Activated T-helper 2 cell treated with anti-CD3 and anti-CD28 coated beads, Interferon-gamma antibody, Interleukin-2, Interleukin-4, amounts not matched to agents 10 μg/mL and 5 μg/mL and 100 μg/mL, durations not matched to agents 14 hours and 24 hours and 36 hours (primary cell): Measurements from ENCODE around the gene CCDC88C. TPM values are rescaled to one million over a fixed set of nuclear protein-coding genes. Genes with fewer than 3 reads are reported as not detected.

ENCODE experiments used
- DNase-seq: peaks from one replicate; pipeline ENCODE4 v3.0.0; 2021; ENCODE audit warnings: low spot score
- H3K27ac Mint-ChIP-seq: one replicate; pipeline ENCODE4 v1.8.0; 2021; ENCODE audit warnings: mixed read lengths
- H3K27me3 Mint-ChIP-seq: one replicate; pipeline ENCODE4 v1.8.0; 2021; ENCODE audit warnings: low read depth, mixed read lengths
- H3K36me3 Mint-ChIP-seq: one replicate; pipeline ENCODE4 v1.8.0; 2021; ENCODE audit warnings: low read depth, mixed read lengths
- H3K4me1 Mint-ChIP-seq: one replicate; pipeline ENCODE4 v1.8.0; 2021; ENCODE audit warnings: low read depth, mixed read lengths
- H3K4me3 Mint-ChIP-seq: one replicate; pipeline ENCODE4 v1.8.0; 2021; ENCODE audit warnings: low read depth, mild to moderate bottlenecking, moderate library complexity, mixed read lengths
- H3K9me3 Mint-ChIP-seq: one replicate; pipeline ENCODE4 v1.8.0; 2021; ENCODE audit warnings: mixed read lengths
- intact Hi-C: fragments of 100-400 bp; cut with micrococcal nuclease; formaldehyde crosslinking; loops from one replicate; pipeline ENCODE4 v1.15.1; 2023
- total RNA-seq: library from RNA; stranded (reverse); gene quantifications from 2 replicates; pipeline ENCODE4 v1.2.3, GENCODE V29; 2022

The CCDC88C gene
- total RNA-seq, 1 donor from 2014 or later: 95.3 TPM

GRCh38 chr14:91264151-91265150 lies 153.2 kb downstream of the CCDC88C start:
- intact Hi-C loops: loop anchor here (5.0 kb wide), 1 partner anchor 37 kb away; no protein-coding TSS in a partner anchor
- Mint-ChIP-seq H3K9me3 (peaks cover 4% of the 10 kb centered on the region), H3K4me1 (peaks cover 36% of the 10 kb centered on the region), H3K4me3 (peak overlapping the region; percentile 47), H3K27ac (no peak overlapping the region), H3K27me3 (no peaks in the 10 kb centered on the region), H3K36me3 (peaks cover 23% of the 10 kb centered on the region)
- no peak for DNase-seq

- intact Hi-C loops: loop anchor here (5.0 kb wide), 1 partner anchor 36 kb away; no protein-coding TSS in a partner anchor
- no peak overlapping the region for H3K27ac Mint-ChIP-seq
- DNase-seq: no peak
- H3K27me3 Mint-ChIP-seq: no peaks in the 10 kb centered on the region
- peaks cover 4% of the 10 kb centered on the region for H3K9me3 Mint-ChIP-seq
- peaks cover 36% of the 10 kb centered on the region for H3K4me1 Mint-ChIP-seq
- peaks cover 15% of the 10 kb centered on the region for H3K36me3 Mint-ChIP-seq
- peak overlapping the region; percentile 41 for H3K4me3 Mint-ChIP-seq
Observed at GRCh38 chr14:91263329-91263728, 154.3 kb downstream of the CCDC88C start.

- no peak overlapping the region for H3K4me3 Mint-ChIP-seq
- no peak overlapping the region for H3K27ac Mint-ChIP-seq
- no peaks in the 10 kb centered on the region for H3K27me3 Mint-ChIP-seq
Observed at GRCh38 chr14:91261986-91262549, 155.6 kb downstream of the CCDC88C start.

GRCh38 chr14:91261115-91261514 lies 156.5 kb downstream of the CCDC88C start:
- Mint-ChIP-seq H3K27me3 (no peaks in the 10 kb centered on the region), H3K4me3 (no peak overlapping the region), H3K27ac (peak overlapping the region; percentile 64), H3K36me3 (peaks cover 8% of the 10 kb centered on the region), H3K4me1 (peaks cover 53% of the 10 kb centered on the region), H3K9me3 (peaks cover 4% of the 10 kb centered on the region)
- peak; percentile 41 for DNase-seq
- intact Hi-C loops: loop anchor here (2.0 to 5.0 kb wide), 2 partner anchors 14 to 34 kb away; no protein-coding TSS in a partner anchor

More at GRCh38 chr14:91261986-91262549, 155.6 kb downstream of the CCDC88C start:
- Mint-ChIP-seq H3K4me1 (peaks cover 47% of the 10 kb centered on the region), H3K9me3 (peaks cover 4% of the 10 kb centered on the region), H3K36me3 (peaks cover 8% of the 10 kb centered on the region)
- intact Hi-C loops: loop anchor here (2.0 to 5.0 kb wide), 2 partner anchors 15 to 35 kb away; no protein-coding TSS in a partner anchor
- no peak for DNase-seq

GRCh38 chr14:91258876-91259275 lies 158.7 kb downstream of the CCDC88C start:
- no peaks in the 10 kb centered on the region for H3K27me3 Mint-ChIP-seq
- peaks cover 4% of the 10 kb centered on the region for H3K9me3 Mint-ChIP-seq
- H3K4me3 Mint-ChIP-seq: no peak overlapping the region
- no peak overlapping the region for H3K27ac Mint-ChIP-seq
- DNase-seq: no peak
- H3K4me1 Mint-ChIP-seq: peaks cover 57% of the 10 kb centered on the region
- H3K36me3 Mint-ChIP-seq: peaks cover 4% of the 10 kb centered on the region
- intact Hi-C loops: no loop called here

GRCh38 chr14:91258011-91258618 lies 159.5 kb downstream of the CCDC88C start:
- H3K9me3 Mint-ChIP-seq: peaks cover 4% of the 10 kb centered on the region
- peaks cover 50% of the 10 kb centered on the region for H3K4me1 Mint-ChIP-seq
- intact Hi-C loops: no loop called here
- no peaks in the 10 kb centered on the region for H3K27me3 Mint-ChIP-seq
- H3K36me3 Mint-ChIP-seq: peaks cover 4% of the 10 kb centered on the region
- H3K4me3 Mint-ChIP-seq: no peak overlapping the region
- no peak for DNase-seq
- H3K27ac Mint-ChIP-seq: peak overlapping the region; percentile 54

- H3K27me3 Mint-ChIP-seq: no peaks in the 10 kb centered on the region
- no peak for DNase-seq
- intact Hi-C loops: no loop called here
- peaks cover 6% of the 10 kb centered on the region for H3K36me3 Mint-ChIP-seq
- no peak overlapping the region for H3K4me3 Mint-ChIP-seq
- peaks cover 4% of the 10 kb centered on the region for H3K9me3 Mint-ChIP-seq
- peak overlapping the region; percentile 54 for H3K27ac Mint-ChIP-seq
- H3K4me1 Mint-ChIP-seq: peaks cover 50% of the 10 kb centered on the region
Observed at GRCh38 chr14:91257328-91258010, 160.2 kb downstream of the CCDC88C start.

GRCh38 chr14:91256661-91257060 lies 161.0 kb downstream of the CCDC88C start:
- intact Hi-C loops: no loop called here
- H3K27ac Mint-ChIP-seq: no peak overlapping the region
- DNase-seq: no peak
- H3K36me3 Mint-ChIP-seq: peaks cover 11% of the 10 kb centered on the region
- H3K9me3 Mint-ChIP-seq: peaks cover 4% of the 10 kb centered on the region
- no peaks in the 10 kb centered on the region for H3K27me3 Mint-ChIP-seq
- no peak overlapping the region for H3K4me3 Mint-ChIP-seq
- H3K4me1 Mint-ChIP-seq: peaks cover 56% of the 10 kb centered on the region

GRCh38 chr14:91255026-91255695 lies 162.5 kb downstream of the CCDC88C start:
- Mint-ChIP-seq H3K27me3 (no peaks in the 10 kb centered on the region), H3K4me1 (peaks cover 60% of the 10 kb centered on the region), H3K4me3 (peak overlapping the region; percentile 68), H3K27ac (peak overlapping the region; percentile 65), H3K9me3 (no peaks in the 10 kb centered on the region), H3K36me3 (peaks cover 18% of the 10 kb centered on the region)
- no peak for DNase-seq
- intact Hi-C loops: no loop called here

- Mint-ChIP-seq H3K4me1 (peaks cover 63% of the 10 kb centered on the region), H3K27ac (peak overlapping the region; percentile 65), H3K27me3 (no peaks in the 10 kb centered on the region), H3K9me3 (no peaks in the 10 kb centered on the region), H3K4me3 (peak overlapping the region; percentile 68), H3K36me3 (peaks cover 25% of the 10 kb centered on the region)
- DNase-seq: peak; percentile 30
- intact Hi-C loops: loop anchor here (5.0 kb wide), 2 partner anchors 48 to 163 kb away; partner anchors contain the start of gene CCDC88C
Observed at GRCh38 chr14:91254461-91254860, 163.2 kb downstream of the CCDC88C start.

- Mint-ChIP-seq H3K36me3 (peaks cover 28% of the 10 kb centered on the region), H3K4me1 (peaks cover 64% of the 10 kb centered on the region), H3K9me3 (no peaks in the 10 kb centered on the region), H3K27me3 (no peaks in the 10 kb centered on the region), H3K27ac (peak overlapping the region; percentile 65), H3K4me3 (peak overlapping the region; percentile 68)
- DNase-seq: no peak
- intact Hi-C loops: loop anchor here (1.0 to 5.0 kb wide), 3 partner anchors 11 to 163 kb away; partner anchors contain the start of gene CCDC88C
Observed at GRCh38 chr14:91253795-91254323, 163.8 kb downstream of the CCDC88C start.
